GM19023 (cell line): Measurements from ENCODE around the gene TMEM120A.

Source experiments
- ATAC-seq: cut with Tn5 transposase; IDR thresholded peaks from one replicate; pipeline ENCODE4 v1.9.1; 2021; ENCODE audit warnings: mild to moderate bottlenecking, moderate library complexity; ENCODE audit not compliant: unreplicated experiment

The TMEM120A gene

DNA sequence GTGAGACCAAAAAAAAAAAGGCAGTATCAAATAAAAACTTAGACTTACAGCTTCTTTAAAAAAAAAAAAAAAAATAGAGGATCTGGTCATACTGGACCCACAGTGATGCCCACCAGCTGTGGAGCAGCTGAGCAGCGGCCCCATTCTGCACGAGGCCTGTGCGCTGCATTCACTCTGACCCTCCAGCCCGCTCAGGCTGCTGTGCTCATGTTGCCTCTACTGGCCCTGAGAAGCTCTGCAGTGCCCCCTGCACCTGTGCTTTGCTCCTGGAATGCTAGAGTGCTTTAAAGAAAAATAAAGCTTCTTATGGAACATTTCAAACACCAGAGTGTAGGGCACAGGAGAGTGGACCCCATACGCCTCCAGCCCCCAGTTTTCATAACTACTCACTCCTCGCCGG lies 33.2 kb downstream of the TMEM120A start:
- ATAC-seq = no peak

DNA sequence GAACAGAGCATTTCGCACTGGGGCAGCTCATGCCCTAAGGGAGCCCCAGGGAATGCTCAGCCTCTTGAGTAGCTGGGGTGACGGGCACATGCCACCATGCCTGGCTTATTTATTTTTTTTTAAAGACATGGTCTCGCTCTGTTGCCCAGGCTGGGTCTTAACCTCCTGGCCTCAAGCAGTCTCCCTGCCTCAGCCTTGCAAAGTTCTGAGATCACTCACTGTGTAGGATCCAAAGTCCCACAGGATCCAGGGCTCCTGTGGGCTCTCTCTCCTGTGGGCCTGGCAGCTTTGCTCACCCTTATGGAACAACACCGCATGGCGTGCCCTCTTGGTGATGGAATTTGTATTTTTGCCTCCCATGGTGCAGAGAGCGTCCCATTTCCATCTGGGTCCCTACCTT lies 34.0 kb downstream of the TMEM120A start:
- no peak for ATAC-seq

DNA sequence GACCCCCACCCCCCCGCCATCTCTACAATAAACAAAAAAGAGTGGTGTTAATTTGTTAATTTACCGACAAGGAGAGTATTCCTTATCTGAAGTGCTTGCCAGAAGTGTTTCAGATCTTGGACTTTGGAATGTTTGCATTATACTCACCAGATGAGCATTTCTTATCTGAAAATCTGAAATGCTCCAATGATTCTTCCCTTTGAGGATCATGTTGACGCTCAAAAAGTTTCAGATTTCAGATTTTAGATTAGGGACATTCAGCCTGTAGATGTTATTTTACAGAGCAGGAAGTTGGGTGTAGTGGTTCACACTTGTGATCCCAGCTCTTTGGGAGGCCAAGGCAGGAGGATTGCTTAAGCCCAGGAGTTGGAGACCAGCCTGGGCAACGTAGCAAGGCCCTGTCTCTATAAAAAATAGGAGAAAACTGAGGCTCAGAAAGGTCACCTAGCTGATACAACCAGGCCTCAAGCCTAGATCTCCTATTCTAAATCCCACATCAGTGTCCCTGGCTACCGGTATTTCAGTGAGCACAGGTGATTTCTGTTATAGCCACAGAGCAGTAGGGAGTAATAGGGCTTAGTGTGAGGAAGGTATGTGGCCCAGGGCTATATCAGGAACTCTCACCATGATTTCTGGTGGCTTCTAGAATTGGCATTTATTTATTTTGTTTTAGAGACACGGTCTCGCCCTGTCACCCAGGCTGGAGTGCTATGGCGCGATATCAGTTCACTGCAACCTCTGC lies 35.4 kb downstream of the TMEM120A start:
- ATAC-seq = no peak

DNA sequence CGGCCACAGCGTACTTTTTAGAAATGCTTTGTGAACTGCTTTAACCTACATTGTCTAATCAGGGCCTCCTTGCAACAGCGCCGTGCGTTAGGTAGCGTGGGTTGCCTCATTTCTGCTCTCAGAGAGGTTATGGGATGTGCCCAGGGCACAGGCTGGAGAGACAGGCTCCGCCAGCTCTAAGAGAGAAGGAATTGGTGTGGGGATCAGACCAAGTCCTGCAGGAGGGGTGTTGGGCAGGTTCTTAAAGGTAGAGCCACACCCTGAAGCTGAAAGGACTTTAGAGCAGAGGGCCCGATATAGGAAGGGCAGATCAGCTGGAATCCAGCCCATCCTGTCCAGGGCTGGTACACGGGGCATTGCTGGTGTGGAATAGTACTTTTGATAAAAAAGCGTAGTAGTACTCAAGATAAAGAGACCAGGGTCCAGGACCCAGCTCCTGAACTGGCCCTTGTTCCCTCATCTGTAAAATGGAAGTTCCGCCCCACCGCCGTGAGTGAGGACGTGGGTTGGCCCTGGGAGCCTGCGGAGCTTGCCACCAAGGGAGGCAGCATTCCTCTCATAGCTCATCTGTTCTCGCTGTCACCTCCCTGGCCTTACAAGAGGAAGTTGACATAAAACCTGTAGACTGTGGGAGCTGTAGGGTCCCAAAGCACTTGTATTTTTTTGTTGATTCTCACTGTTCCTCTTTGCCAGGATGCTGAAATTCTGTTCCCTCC lies 37.2 kb downstream of the TMEM120A start:
- ATAC-seq = no peak

DNA sequence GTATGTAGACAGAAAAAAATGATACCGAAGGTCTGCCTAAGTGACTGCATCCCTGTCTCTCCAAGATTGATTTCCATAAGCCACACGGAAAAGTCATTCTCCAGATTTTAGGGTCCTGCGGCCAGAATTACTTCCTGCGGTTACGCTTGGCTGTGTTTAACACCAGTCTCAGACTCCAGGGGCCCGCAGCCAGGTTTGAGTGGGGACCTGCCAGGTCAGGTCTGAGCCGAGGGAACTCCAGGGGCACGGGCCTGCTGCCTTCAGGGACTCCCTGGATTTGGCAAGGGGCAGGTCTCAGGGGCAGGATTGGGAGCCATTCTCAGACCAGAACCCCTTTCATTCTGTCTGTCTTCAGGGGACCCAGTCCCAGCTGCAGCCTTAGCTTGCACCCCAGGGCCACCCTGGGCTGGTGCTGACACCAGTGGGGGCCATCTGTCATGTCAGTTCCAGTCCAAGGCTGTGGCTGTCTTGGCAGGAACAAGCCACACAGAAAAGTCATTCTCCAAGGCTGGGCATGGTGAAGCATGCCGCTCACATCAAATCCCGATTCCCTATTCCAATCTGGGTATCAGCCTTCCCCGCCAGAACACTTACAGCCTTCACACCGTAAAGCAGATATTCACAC lies 39.0 kb downstream of the TMEM120A start:
- no peak for ATAC-seq

DNA sequence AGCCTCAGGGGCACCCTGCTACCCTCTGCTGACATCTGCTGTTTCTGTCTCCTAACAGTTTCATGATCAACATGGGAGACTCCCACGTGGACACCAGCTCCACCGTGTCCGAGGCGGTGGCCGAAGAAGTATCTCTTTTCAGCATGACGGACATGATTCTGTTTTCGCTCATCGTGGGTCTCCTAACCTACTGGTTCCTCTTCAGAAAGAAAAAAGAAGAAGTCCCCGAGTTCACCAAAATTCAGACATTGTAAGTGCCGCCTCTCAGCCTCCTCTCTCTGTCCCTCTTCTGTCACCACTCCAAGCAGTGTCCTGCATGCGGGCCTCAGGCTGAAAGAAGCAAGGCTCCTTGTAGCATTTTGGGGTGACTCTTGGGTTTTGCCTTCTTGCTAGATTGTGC lies 40.5 kb downstream of the TMEM120A start:
- ATAC-seq = no peak

DNA sequence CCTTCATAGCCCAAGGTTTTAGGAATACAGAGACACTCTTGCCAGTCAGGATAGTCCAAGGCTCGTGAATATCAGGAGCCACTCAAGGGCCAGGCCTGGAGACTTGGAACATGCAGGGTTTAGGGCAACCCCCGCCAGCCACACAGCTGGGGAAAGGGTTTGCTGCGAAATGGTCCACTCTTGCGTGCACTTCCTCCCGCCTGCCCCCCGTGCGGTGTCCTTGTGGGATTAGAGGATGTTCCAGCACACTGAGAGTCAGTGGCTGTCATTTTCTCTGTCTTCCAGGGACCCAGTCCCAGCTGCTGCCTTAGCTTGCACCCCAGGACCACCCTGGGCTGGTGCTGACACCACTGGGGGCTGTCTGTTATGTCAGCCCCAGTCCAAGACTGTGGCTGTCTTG lies 41.0 kb downstream of the TMEM120A start:
- no peak for ATAC-seq

DNA sequence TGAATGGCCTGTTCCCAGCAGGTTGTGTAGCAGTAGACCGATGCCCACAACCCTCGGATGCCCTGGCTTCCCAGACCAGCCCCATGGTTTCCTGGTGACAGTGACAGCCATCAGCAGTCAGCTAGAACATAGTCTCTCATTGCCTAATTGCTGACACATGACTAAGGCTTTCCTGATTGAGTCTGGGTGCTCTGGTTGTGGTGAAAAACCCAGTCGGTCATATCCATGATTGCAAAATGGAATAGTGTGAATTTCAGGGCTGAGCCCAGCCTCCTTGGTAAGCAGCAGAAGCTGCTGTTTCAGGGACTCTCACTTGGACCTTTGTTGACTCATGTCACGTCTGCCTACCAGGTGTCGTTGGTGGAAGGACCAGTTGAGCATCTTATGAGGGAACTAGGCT lies 42.9 kb downstream of the TMEM120A start:
- no peak for ATAC-seq

DNA sequence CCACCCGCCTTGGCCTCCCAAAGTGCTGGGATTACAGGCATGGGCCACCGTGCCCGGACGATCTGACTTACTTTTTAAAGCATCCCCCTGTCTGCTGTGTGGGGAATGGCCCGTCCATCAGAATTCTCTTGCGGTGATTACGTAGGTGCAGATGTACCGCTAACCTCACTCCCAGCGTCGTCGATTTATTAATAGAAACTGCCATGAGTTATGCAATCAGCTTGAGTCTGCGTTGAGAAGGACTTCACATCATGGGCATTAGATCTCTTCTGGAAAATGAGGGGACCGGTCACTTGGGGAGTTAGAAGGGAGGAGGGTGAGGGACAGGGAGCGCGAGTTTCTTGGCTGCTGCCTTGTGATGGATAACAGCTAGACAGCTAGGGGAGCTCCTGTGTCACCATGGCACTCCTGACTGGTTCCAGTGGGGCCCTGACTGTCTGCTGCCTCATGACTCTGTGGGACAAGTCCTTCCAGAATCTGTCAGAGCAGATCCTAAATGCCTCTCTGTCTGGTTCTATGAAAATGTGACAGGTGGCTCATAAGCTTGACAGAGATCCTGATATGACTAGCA lies 44.2 kb downstream of the TMEM120A start:
- no peak for ATAC-seq

DNA sequence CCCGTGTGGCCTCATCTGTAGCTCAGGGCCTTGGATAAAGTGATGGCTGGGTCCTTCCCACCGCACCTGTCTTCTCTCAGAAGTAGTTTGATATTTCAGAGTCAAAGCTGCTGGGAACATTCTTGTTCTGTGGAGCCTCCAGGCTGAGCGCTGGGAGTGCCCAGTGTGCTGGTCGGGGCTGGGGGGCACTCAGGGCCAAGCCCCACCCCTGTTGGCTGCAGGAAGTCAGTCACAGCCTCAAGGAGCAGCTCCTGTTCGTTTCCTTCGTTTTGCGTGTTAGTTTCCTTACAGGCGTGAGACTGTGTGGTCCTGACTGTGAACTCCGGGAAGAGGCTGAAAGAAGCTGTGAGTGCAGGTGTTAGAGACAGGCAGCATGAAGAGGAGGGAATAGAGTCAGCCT lies 46.2 kb downstream of the TMEM120A start:
- no peak for ATAC-seq

DNA sequence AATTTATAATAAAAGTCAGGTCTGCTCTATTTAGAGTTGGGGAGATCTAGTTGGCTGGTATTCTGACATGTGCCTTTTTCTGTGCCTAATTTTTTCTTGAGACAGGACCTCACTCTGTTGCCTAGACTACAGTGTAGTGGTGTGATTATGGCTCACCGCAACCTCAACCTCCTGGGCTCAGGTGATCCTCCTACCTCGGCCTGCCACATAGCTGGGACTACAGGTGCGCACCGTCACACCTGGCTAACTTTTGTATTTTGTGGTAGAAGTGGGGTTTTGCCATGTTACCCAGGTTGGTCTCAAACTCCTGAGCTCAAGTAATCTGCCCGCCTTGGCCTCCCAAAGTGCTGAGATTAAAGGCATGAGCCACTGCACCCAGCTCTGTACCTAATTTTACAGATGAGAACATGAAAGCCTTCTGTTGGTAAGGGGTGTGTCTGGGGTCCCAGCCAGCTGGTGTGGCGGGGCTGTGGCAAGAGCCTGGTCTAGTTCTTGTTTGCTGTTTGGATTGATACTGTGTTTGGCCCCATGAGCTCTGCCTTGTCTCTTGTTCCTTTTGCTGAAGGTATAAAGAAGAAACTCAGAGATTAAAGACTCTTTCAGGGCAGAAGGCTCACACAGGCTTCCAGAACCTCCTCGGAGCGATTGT lies 48.1 kb downstream of the TMEM120A start:
- no peak for ATAC-seq

DNA sequence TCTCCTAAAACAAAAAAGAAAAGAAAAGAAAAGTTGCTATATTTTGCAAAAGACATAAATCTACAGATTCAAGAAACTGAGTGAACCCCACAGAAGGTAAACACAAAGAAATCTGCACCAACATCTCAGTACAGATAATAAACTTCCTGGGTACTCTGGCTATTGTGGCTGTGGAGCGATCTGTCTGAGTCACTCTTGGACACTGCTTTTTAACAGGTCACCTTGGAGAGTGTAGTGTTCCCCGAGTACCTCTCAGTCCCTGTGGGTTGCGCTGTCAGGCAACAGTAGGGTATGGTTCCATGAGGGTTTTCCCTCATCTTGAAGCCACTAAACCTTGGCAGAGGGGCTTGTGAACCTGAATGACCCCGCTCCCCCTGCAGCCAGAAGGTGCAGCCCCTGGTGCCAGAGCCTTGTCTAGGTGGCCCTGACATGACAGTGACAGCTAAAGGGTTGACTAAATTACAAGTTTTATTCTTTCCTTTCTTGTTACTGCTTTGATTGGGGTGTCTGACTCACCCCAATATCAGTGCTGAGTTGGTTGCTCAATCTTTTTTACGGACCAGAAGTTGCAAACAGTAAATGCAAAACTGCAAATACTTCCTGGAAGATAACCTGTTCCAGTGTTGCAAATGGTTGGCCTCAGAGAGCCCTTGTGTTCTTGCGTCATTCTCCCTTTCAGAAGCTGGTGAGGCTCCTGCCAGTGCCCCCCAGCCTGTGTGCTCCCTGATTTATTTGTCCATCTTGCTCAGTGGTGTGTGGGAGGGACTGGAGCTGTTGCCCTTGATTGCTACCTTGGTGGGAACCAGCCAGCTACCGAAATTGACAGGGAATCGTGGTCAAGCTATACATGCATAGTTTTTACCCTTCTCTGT lies 48.9 kb downstream of the TMEM120A start:
- no peak for ATAC-seq

DNA sequence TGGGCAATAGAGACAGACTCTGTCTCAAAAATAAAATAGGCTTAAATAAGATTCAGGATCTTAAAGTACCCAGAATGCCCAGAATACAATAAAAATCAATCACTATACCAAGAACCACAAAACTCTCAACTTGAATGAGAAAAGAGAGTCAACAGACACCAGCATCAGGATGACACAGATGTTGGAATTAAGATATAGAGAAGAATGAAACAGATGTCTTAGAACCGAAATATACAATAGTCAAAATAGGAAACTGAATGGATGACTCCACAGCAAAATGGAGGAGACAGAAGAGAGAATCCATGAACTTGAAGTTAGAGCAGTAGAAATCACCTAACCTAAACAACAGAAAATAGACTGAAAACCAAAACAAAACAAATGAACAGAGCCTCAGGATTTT lies 49.9 kb downstream of the TMEM120A start:
- no peak for ATAC-seq

DNA sequence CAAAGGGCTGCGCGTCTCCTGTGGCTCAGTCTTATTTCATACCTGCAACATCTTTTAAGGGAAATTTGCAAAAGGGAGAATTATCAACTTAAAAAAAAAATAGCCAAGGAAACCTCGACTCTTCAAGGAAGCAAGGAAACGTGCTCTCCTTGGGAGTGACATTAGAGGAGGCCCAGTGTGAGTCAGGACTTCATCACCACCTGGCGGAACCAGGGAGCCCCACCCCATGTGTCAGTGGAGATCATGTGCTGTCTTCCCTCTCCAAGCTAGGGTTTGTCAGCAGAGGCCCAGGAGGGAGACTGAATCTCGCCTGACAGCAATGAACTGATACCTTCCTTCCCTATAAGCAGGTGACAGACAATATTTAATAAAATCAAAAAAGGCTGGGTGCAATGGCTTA lies 50.5 kb downstream of the TMEM120A start:
- no peak for ATAC-seq

DNA sequence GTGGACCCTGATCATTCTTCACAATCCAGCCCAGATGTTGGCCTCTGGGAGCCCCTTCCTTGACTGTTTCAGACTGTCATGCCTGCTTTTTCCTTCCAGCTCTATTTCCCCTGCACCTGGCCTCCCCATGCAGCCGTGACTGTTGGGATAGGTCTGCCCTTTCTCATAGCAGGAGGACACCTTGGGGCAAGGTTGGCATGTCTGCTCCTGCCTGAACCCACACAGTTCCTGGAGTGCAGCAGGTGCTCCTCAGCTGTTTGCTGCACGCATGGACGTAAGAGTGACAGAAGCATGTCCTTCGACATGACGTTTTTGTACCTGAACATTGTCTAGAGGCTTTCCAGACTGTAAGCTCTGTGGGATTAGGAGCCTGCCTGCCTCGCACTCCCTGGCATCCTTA lies 55.5 kb downstream of the TMEM120A start:
- ATAC-seq = no peak

DNA sequence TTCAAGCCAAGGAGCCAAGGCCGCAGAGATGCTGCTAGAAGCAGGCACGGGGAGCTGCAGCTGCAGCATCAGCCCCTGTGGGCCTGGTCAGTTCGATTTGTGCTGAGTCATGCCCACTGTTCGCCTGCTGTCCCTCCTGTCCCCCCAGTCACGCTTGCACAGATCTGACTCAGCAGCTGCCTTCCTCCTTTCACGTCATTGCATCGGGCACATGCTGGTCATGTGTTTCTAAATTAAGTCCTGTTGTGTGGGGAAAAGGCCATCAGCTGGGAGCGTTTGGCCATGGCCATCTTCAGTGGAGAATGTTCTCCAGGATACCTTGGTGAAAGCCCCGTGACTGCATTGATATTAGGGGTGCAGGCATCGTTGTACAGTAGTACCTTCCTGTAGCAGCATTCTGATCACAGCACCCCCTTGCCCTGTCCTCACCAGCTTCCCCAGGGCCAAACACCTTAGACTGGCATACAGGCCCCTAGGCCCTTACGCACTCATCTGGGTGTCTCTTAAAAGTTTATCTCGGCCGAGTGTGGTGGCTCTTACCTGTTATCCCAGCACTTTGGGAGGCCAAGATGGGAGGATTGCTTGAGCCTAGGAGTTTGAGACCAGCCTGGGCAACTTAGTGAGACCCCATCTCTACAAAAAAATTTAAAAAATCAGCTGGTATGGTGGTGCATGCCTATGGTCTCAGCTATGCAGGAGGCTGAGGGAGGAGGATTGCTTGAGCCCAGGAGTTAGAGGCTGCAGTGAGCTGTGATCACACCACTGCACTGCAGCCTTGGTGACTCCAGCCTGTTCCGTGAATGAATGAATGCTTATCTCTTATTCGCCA lies 56.2 kb downstream of the TMEM120A start:
- no peak for ATAC-seq
